ENCODE measurements around the gene FIGN. TPM values are rescaled to one million over a fixed set of nuclear protein-coding genes. Genes with fewer than 3 reads are reported as not detected.

The FIGN gene
- total and polyA plus RNA-seq, 2 donors (not counting 3 experiments of a cell fraction or from before 2014, with no cell fraction given), result 1.8 to 8.1 TPM

- H3K9ac ChIP-seq (replicated peaks; ENCODE audit: extremely low read depth, insufficient read depth, low read length), result no peak overlapping the region
- FAIRE-seq, result no peak
- intact Hi-C loops (cut with micrococcal nuclease), result no loop called here
- no peaks in the 10 kb centered on the region for H3K9me1 ChIP-seq (replicated peaks; ENCODE audit: control insufficient read depth, extremely low read depth, insufficient read depth, low read length)
- no peaks in the 10 kb centered on the region for H3K4me1 ChIP-seq (ENCODE audit: control insufficient read depth, extremely low read depth, insufficient read depth, low read length)
- dilution Hi-C loops (cut with MboI; ENCODE audit: extremely low pct_ligation_motif_present, low sequenced_read_pairs), result no loop called here
- H3K4me3 ChIP-seq (replicated peaks in 1 of 3; ENCODE audit: insufficient read depth in 1 of 3, low read depth in 1 of 3, low read length in 3 of 3), result no peak overlapping the region
- no peak overlapping the region for H2AFZ ChIP-seq (ENCODE audit: low read depth, low read length)
- H3K27ac ChIP-seq (ENCODE audit: insufficient read depth, low read depth, low read length), result no peak overlapping the region
- POLR2A ChIA-PET, result no interaction called here
- no peaks in the 10 kb centered on the region for H3K79me2 ChIP-seq (ENCODE audit: control insufficient read depth, insufficient read depth, low read length)
- H3K27me3 ChIP-seq (ENCODE audit: control insufficient read depth in 2 of 2, insufficient read depth in 2 of 2, low read length in 2 of 2), result no peaks in the 10 kb centered on the region
- no peaks in the 10 kb centered on the region for H3K9me3 ChIP-seq (replicated peaks; ENCODE audit: control insufficient read depth, insufficient read depth, low read length)
- DNase-seq (ENCODE audit: low read depth, low spot score), result no peak
- no peak for TF ChIP-seq CTCF (IDR thresholded peaks at IDR 0.05; ENCODE audit: extremely low read depth in 1 of 2, insufficient read depth in 1 of 2, low read depth in 1 of 2, low read length in 2 of 2)
- no peak for TF ChIP-seq MAX (IDR thresholded peaks at IDR 0.05; ENCODE audit: insufficient read depth, insufficient read length)
- no peak for TF ChIP-seq POLR2A (IDR thresholded peaks at IDR 0.05; ENCODE audit: low read depth, low read length)
- no peak for TF ChIP-seq JUN (IDR thresholded peaks at IDR 0.05; ENCODE audit: borderline replicate concordance, insufficient read depth, insufficient read length, low read depth)
- no peak for TF ChIP-seq GATA2 (IDR thresholded peaks at IDR 0.05; ENCODE audit: insufficient read depth, insufficient read length, low read depth, low read length)
- TF ChIP-seq EZH2 (IDR thresholded peaks at IDR 0.05; ENCODE audit: borderline replicate concordance, low read depth, low read length, severe bottlenecking), result no peak
- no peak for TF ChIP-seq FOS (IDR thresholded peaks at IDR 0.05; ENCODE audit: borderline replicate concordance, insufficient read depth, low read length)
- TF ChIP-seq MYC (IDR thresholded peaks at IDR 0.05; ENCODE audit: low read depth, low read length), result no peak
- TF ChIP-seq POLR2AphosphoS5 (IDR thresholded peaks at IDR 0.05; ENCODE audit: insufficient read depth, low read depth, low read length), result no peak
- no TSS peak for BruUV-seq (replicated peaks)
- no peaks in the 10 kb centered on the region for H4K20me1 ChIP-seq (replicated peaks; ENCODE audit: control insufficient read depth, extremely low read depth, insufficient read depth, low read length)
- CTCF ChIA-PET, result no interaction called here
- no peak overlapping the region for H3K4me2 ChIP-seq (ENCODE audit: insufficient read depth, low read length)
- no peaks in the 10 kb centered on the region for H3K36me3 ChIP-seq (ENCODE audit: control insufficient read depth in 2 of 2, extremely low read depth in 1 of 2, insufficient read depth in 2 of 2, low read length in 2 of 2)
These were observed 140.8 kb downstream of the FIGN start for GRCh38 chr2:163595028-163595427.
